Measurements from ENCODE around the gene AMFR. TPM values are rescaled to one million over a fixed set of nuclear protein-coding genes. Genes with fewer than 3 reads are reported as not detected.
A peak's percentile ranks its signal among the peaks of the same experiment; 100 is the strongest.

AMFR gene
- total RNA-seq, 1 experiment from 2014 or later, result 140 TPM

DNA sequence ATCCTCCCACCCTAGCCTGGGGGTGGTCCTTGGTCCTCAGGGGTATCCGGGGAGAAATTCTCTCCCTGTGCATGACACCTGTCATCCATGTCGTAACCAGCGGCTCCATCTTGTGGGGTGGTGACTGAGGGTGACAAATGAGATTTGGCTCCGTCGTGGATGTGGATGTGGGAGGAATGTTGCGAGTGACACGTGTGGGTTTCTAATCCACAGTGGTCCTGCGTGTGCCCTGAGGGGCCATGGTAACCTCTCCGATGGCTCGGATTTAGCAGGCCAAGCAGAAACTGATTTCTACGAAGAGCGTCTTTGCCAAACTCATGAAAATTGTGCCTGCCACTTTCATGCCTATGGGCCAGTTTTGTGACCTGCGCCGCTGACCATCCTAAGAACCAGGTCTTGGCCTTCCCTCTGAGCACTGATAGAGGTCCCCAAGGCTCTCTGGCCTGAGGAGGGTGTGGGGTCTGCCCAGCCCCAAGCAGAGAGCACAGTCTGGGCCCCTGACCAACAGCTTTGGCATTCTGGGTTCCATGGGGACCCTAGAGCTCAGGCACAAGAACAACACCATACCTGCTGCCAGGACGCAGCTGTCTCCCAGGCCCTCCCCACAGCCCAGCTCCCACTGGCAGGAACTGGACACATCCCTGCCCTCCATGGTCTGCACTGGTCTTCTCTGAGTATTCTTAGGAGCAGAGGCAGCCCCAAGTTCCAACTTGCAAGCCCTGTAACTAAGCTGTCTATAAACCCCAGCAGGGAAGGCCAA lies 79.0 kb downstream of the AMFR start:
- no peak for DNase-seq
- no peaks in the 10 kb centered on the region for H3K27me3 ChIP-seq
- H3K36me3 ChIP-seq, result no peaks in the 10 kb centered on the region

DNA sequence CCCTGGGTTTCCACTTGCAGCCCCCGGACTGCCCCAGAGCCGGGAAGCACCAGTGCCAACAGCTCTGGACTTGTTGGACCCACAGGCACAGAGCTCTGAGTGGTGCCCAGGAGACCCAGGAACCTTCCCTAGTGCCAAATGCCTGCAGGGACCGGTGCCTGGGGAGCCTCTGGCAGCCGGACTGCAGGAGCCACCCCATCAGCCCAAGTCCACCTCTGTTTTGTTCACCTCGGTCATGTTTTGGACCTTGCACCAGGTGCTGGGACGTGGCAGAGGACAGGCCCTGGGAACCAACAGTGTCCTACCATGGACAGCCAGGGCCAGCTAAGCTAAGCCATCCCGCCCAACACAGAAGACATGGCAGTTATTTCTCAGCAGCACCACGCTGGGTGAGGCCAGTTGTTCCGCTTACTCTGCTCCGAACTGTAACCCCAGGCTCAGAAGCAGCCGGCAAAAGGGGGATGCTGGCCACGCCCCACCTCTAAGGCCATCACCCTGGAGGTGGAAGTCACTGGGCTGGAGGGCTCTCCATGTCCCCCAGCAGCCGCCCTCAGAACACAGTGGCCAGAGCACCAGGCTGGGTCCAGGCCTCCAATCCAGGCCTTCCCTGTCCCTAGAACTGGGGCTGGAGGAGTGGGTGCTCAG lies 79.8 kb downstream of the AMFR start:
- Histone ChIP-seq H3K9me3 (replicated peaks) (no peaks in the 10 kb centered on the region), H3K27ac (no peak overlapping the region), H3K4me3 (no peak overlapping the region), H3K36me3 (no peaks in the 10 kb centered on the region), H3K27me3 (no peaks in the 10 kb centered on the region), H3K4me1 (no peaks in the 10 kb centered on the region)
- no peak for DNase-seq

More for the DNA sequence above, 79.0 kb downstream of the AMFR start:
- Histone ChIP-seq H3K9me3 (replicated peaks) (no peaks in the 10 kb centered on the region), H3K4me1 (no peaks in the 10 kb centered on the region), H3K4me3 (no peak overlapping the region), H3K27ac (no peak overlapping the region)

- DNase-seq, result no peak
- no peaks in the 10 kb centered on the region for H3K36me3 ChIP-seq
These were observed 80.6 kb downstream of the AMFR start for GRCh38 chr16:56344518-56345405.

DNA sequence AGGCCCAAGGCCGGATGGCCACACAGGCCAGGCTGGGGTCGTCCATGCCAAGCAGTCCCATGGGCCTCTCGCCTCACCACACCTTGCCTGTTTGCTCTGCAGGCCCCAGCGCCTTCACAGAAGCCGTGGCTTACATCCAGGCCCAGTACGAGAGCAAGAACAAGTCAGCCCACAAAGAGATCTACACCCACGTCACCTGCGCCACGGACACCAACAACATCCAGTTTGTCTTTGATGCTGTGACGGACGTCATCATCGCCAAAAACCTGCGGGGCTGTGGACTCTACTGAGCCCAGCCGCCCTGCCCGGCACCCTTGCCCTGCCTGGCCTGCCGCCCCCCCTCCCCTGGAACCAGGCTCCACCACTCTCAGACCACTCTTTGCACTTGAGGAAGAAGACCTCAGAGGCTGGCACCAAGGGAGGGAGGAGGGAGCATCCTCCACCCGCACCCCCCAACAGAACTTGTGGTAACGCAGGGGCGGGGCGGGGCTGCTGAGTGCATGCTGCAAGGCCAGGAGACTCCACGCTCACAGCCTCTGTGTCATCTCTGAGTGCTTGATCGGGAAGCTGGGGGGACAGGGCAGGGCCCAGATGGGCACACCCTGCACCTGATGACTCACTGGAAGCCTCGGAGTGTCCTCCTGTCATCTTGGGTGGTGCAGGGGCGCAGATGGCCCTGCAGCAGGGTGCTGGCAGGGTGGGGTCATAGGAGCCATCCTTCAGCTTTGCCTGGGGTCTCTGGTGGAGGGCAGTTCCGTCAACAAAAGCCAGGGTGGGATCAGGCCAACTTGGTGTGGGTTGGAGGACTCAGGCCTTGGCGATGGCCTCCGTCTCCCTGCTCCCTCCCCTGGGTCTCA lies 81.5 kb downstream of the AMFR start:
- no peak overlapping the region for H3K4me3 ChIP-seq
- no peak for DNase-seq
- H3K36me3 ChIP-seq, result no peaks in the 10 kb centered on the region
- H3K4me1 ChIP-seq, result no peaks in the 10 kb centered on the region
- no peaks in the 10 kb centered on the region for H3K27me3 ChIP-seq
- H3K27ac ChIP-seq, result no peak overlapping the region
- H3K9me3 ChIP-seq (replicated peaks), result no peaks in the 10 kb centered on the region

More at GRCh38 chr16:56344518-56345405, 80.6 kb downstream of the AMFR start:
- Histone ChIP-seq H3K27ac (no peak overlapping the region), H3K27me3 (no peaks in the 10 kb centered on the region), H3K4me3 (no peak overlapping the region), H3K4me1 (no peaks in the 10 kb centered on the region), H3K9me3 (replicated peaks) (no peaks in the 10 kb centered on the region)

- peak; percentile 25 to 47 for DNase-seq
- H3K9me3 ChIP-seq (replicated peaks), result no peaks in the 10 kb centered on the region
These were observed 83.5 kb downstream of the AMFR start for GRCh38 chr16:56341656-56342399.

GRCh38 chr16:56340864-56341365 lies 84.4 kb downstream of the AMFR start:
- DNase-seq, result no peak
- Histone ChIP-seq H3K9me3 (replicated peaks) (no peaks in the 10 kb centered on the region), H3K27ac (no peak overlapping the region), H3K4me1 (no peaks in the 10 kb centered on the region), H3K36me3 (no peaks in the 10 kb centered on the region), H3K4me3 (no peak overlapping the region), H3K27me3 (no peaks in the 10 kb centered on the region)

More at GRCh38 chr16:56341656-56342399, 83.5 kb downstream of the AMFR start:
- no peaks in the 10 kb centered on the region for H3K36me3 ChIP-seq
- no peak overlapping the region for H3K27ac ChIP-seq
- H3K4me1 ChIP-seq, result no peaks in the 10 kb centered on the region
- no peak overlapping the region for H3K4me3 ChIP-seq
- H3K27me3 ChIP-seq, result no peaks in the 10 kb centered on the region

DNA sequence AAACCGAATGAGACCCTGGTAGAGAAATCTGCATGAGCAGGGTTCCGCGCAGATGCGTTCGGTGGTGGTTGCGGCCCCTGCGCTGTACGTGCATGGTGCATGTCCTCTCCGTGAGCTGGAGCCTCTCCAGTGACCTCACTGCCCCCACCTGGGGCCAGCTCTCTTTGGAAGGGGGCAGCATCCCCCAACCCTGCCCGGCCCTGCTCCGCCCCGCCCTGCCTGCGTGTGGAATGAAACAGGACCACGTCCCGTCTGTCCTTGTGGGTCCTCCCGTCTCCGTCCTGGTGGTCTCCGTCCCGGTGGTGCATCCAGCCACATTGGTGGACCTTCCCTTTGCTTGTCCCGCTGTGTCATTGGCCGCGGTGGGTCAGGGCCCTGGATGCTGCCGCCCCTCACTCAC lies 84.9 kb downstream of the AMFR start:
- H3K27me3 ChIP-seq, result no peaks in the 10 kb centered on the region
- H3K9me3 ChIP-seq (replicated peaks), result no peaks in the 10 kb centered on the region
- no peak for DNase-seq
- H3K4me3 ChIP-seq, result no peak overlapping the region
- H3K4me1 ChIP-seq, result no peaks in the 10 kb centered on the region
- H3K36me3 ChIP-seq, result no peaks in the 10 kb centered on the region
- H3K27ac ChIP-seq, result no peak overlapping the region

GRCh38 chr16:56339431-56340195 lies 85.7 kb downstream of the AMFR start:
- DNase-seq, result no peak
- H3K9me3 ChIP-seq (replicated peaks), result no peaks in the 10 kb centered on the region

GRCh38 chr16:56338566-56339318 lies 86.6 kb downstream of the AMFR start:
- H3K36me3 ChIP-seq, result no peaks in the 10 kb centered on the region
- H3K9me3 ChIP-seq (replicated peaks), result no peaks in the 10 kb centered on the region
- H3K4me3 ChIP-seq, result no peak overlapping the region
- H3K27ac ChIP-seq, result no peak overlapping the region
- no peaks in the 10 kb centered on the region for H3K27me3 ChIP-seq
- no peak for DNase-seq
- H3K4me1 ChIP-seq, result no peaks in the 10 kb centered on the region

More at GRCh38 chr16:56339431-56340195, 85.7 kb downstream of the AMFR start:
- Histone ChIP-seq H3K27ac (no peak overlapping the region), H3K36me3 (no peaks in the 10 kb centered on the region), H3K4me1 (no peaks in the 10 kb centered on the region), H3K4me3 (no peak overlapping the region), H3K27me3 (no peaks in the 10 kb centered on the region)

GRCh38 chr16:56337858-56338325 lies 87.5 kb downstream of the AMFR start:
- no peaks in the 10 kb centered on the region for H3K9me3 ChIP-seq (replicated peaks)
- H3K27ac ChIP-seq, result no peak overlapping the region
- H3K4me3 ChIP-seq, result no peak overlapping the region
- H3K36me3 ChIP-seq, result no peaks in the 10 kb centered on the region
- H3K27me3 ChIP-seq, result no peaks in the 10 kb centered on the region
- H3K4me1 ChIP-seq, result no peaks in the 10 kb centered on the region
- no peak for DNase-seq

DNA sequence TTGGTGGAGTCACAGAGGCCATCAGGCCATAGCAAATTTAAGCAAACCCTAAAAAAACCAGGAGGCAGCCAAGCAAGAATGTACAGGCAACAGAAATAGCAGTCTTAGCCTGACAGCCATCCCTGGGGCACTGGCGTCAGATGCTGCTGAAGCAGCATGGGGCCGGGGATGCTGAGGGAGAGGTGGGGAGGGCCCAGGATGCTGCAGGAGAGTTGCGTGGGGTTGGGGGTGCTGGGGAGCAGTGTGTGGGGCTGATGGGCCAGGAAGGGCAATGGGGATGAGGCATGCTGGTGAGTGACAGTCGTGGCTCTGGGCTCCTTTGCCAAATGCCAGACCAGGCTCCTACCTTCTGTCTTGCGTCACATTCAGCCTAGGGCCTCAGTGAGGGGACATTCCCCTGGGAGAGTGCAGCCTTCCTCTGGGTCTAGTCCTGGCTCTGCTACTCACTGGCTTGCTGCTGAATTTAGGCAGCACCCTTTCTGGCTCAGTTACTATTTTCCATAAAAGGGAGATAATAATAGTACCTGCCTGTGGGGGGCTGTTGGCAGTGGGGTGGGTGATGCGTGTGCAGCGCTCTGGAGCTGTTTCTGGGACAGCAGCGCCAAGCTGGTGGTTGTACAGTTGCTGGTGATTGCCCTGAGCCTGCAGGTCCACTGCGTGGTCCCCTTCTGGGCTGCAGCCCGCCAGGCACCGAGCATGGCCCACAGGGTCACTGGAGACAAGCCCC lies 88.1 kb downstream of the AMFR start:
- H3K4me1 ChIP-seq, result no peaks in the 10 kb centered on the region
- DNase-seq, result no peak
- no peaks in the 10 kb centered on the region for H3K27me3 ChIP-seq
- no peak overlapping the region for H3K27ac ChIP-seq
- H3K36me3 ChIP-seq, result no peaks in the 10 kb centered on the region
- H3K9me3 ChIP-seq (replicated peaks), result no peaks in the 10 kb centered on the region
- no peak overlapping the region for H3K4me3 ChIP-seq

GRCh38 chr16:56336711-56337110 lies 88.6 kb downstream of the AMFR start:
- Histone ChIP-seq H3K4me1 (no peaks in the 10 kb centered on the region), H3K4me3 (no peak overlapping the region), H3K36me3 (no peaks in the 10 kb centered on the region), H3K9me3 (replicated peaks) (no peaks in the 10 kb centered on the region), H3K27ac (no peak overlapping the region), H3K27me3 (no peaks in the 10 kb centered on the region)
- no peak for DNase-seq
